HFF-Myc (cell line): ENCODE results near the gene PRAF2.

Experiments
- DNase-seq: peaks from one replicate; pipeline ENCODE4 v3.0.0-alpha.2; 2011; ENCODE audit warnings: low read depth; ENCODE audit errors: extremely low read depth
- H3K4me3 ChIP-seq: replicated peaks from 2 replicates; pipeline ENCODE4 v1.5.1; 2011; ENCODE audit warnings: low read depth, mild to moderate bottlenecking, control low read depth, low read length
- TF ChIP-seq, protein P1 (sequence below): IDR thresholded peaks from 2 replicates; pipeline ENCODE4 v1.5.1; 2012; ENCODE audit warnings: mild to moderate bottlenecking, low read depth, low read length, control low read depth; ENCODE audit errors: missing control alignments

Gene PRAF2

DNA sequence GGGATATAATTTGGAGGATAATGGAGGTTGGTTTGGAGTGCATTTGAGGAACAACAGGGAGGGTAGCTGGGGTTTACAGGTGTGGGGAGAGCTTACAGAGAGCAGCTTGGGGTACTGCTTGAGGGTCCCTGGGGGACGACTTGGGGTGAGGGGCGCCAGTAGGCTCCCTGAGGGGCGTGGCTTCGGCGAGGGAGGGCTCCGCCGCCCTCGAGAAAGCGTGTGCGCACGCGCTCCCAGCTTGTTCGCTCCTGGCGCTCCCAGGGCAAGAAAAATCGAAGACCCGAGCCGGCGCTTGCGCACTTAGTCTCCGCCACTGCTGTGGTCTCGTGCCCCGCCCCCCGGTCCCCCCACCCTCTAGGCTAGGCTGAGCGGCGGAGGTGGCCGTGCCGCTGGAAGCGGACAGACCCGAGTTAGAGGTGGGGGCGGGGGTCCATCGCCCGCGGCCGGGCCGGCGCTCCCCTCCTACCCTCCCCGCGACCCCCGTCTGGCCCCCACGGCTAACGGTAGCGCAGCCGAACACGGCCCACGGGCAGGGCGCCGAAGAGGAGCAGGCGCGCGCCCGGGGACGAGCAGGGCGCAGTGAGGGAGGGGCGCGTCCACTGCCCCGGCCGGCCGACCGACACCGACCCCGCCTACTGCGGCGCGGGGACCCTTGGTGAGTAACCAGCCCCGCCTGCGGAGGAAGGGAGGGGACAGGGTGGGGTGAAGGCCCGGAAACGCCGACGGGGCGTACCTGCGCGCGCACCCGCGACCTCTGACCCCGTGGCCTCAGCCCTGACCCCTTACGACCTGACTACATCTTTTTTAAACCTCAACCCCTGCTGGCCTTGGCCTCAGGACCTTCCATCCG is 20.4 kb downstream of the PRAF2 start:
- DNase-seq: no peak
- TF ChIP-seq, protein P1, sequence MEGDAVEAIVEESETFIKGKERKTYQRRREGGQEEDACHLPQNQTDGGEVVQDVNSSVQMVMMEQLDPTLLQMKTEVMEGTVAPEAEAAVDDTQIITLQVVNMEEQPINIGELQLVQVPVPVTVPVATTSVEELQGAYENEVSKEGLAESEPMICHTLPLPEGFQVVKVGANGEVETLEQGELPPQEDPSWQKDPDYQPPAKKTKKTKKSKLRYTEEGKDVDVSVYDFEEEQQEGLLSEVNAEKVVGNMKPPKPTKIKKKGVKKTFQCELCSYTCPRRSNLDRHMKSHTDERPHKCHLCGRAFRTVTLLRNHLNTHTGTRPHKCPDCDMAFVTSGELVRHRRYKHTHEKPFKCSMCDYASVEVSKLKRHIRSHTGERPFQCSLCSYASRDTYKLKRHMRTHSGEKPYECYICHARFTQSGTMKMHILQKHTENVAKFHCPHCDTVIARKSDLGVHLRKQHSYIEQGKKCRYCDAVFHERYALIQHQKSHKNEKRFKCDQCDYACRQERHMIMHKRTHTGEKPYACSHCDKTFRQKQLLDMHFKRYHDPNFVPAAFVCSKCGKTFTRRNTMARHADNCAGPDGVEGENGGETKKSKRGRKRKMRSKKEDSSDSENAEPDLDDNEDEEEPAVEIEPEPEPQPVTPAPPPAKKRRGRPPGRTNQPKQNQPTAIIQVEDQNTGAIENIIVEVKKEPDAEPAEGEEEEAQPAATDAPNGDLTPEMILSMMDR: no peak

DNA sequence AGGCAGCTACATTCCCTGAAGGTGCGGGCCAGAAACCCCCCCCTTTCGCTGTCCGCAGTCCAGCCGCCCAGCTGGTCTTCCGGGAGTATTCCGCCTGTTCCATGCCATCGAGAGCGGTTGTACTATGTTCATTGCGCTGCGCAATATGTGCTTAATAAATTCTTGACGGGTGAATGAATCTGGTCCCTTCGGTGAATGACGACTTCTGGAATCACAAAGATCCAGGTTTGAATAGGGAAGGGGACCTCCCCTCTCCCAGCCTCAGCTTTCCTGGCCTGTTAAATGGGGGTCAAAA is 29.9 kb downstream of the PRAF2 start:
- H3K4me3 ChIP-seq: peak overlapping the region; percentile 31
- no peak for DNase-seq
- TF ChIP-seq, protein P1: no peak

More for the DNA sequence above, 20.4 kb downstream of the PRAF2 start:
- peak overlapping the region; percentile 44 for H3K4me3 ChIP-seq

DNA sequence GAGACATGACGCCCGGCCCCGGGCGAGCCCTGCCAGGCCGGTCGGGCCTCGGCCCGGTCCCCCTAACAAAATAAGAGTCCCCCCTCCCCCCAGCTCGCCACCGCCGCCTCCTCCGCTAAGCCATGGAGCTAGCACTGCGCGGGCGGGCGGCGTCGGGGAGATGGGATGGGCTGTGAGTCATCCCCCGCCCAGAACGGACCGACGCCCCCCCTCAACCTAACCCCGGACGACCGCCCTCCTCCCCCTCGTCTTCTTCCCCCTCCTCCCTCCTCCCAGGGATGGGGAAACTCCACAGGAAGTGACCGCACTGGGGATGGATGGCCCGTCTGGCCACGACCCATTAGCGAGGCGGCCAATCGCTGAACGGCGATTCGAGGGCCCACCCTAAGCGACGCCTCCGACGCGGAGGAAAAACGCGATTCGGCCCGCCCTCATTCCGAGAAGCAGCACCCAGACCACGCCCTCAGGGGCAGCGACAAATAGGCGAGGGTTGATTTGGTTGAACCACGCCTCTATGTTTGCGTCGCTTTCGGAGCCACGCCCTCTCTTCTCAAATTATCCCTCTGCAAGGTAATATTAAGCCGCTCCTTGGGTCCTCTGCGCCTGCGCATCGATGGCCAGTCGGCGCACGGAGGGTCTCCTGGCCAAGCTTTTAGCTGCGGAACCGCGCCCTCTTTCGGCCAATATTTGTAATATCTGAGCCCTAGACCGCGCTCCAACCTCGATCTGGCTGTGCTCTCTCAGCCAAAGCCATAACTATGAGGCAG is 30.4 kb downstream of the PRAF2 start, which contains the start of gene TFE3:
TSS of gene TFE3 (minus strand) at position 138 of the 767 bp plus-strand sequence. CDS start at position 7, 131 bp downstream.
- TF ChIP-seq, protein P1: peak; percentile 55
- peak; percentile 97 for DNase-seq
- H3K4me3 ChIP-seq: peak within 1 kb of the TSS; percentile 71

DNA sequence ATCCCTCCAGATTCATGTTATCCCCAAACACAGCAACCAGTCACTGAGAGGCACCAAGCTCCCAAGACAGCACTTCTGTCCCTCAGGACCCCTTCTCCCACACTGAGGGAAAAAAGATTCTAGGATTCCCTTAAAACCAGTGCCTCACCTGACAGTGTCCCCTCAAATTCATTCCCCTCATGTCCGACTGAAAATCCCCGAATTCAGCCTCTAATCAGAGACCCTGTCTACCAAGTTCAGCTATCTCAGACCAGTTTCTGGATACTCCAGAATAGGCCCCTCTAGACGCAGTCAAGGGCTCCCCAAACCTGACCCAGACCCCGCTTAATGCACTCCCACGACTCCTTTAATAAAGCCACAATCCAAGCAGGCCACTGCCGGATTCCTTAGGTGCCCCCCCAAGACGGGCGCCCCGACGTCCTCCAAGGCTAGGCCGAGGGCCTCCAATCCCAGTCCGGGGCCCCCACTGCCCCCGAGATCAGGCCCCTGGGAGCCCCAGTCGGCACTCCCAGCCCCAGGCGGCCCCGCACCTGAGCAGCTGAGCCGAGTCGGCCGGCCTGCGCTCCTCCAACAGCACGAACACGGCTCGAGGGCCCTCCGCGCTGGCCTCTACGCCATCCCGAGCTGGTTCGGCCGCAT is 31.1 kb downstream of the PRAF2 start:
- DNase-seq: no peak
- peak overlapping the region; percentile 71 for H3K4me3 ChIP-seq
- TF ChIP-seq, protein P1: no peak

DNA sequence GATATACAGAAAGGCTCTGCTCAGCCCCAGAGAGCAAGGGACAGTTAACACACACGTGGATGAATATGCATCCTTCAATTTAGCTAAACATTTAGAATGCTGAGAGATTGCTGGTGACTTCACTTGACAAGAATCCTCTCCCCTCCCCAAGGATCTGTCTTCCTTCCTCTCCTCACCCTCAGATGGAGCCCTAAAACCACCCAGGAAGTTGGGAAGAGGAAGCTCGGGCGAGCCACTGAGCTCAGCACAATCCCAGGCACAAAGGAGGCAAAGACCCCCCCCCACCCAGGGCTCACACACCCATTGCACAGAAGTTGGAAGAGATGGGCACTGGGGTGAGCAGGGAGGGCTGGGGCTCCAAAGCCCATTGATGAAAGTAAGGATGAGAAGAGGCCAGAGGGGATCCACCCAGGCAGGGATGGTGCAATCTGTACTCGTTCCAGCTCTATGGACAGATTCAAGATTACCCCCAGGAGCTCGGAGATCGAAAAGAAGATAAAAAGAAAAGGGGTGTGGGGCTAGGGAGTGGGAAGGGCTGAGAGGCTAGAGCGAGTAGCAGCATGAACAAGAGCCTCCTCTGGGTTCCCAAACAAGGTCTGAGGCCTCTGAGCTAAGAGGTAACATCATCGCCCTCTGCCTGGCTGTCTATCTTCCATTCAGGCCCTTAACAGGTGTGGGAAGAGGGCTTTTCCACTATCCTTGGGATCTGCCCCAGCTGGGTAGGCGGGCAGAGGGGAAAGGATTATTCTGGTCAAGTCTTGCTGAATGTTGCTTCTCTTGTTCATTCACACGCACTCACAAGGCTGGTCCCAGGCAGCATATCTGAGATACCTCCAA is 31.8 kb downstream of the PRAF2 start:
- no peak for DNase-seq
- peak overlapping the region; percentile 71 for H3K4me3 ChIP-seq
- TF ChIP-seq, protein P1: no peak

DNA sequence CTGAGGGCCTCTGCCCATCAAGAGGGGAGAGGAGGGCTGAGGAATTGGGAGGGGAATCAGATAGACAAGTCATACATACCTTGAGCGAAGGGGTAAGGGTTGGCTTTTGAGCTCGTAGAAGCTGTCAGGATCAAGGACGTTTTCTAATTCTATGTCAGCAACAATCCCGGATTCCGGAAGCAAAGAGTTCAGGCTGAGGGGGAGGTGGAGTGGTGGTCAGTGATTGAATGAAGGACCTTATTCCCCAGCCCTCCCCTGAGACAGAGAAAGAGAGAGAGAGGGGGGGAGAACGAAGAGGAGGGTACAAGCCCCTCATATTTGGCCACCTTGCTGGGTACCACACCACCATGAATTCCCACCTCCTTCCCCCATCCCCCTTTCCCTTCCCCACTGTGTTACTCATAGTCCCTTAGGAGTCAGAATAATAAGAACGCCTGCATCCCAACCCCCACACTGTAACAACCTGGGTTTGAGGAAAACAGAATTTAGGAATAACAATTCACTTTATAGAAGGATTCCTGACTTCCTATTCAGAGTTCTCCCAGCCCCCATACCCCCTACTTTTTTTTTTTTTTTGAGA is 33.3 kb downstream of the PRAF2 start:
- peak overlapping the region; percentile 71 for H3K4me3 ChIP-seq
- TF ChIP-seq, protein P1: no peak
- no peak for DNase-seq
